Hepatocyte (in vitro differentiated cells): Measurements from ENCODE around the gene SULT1A2. TPM values are rescaled to one million over a fixed set of nuclear protein-coding genes. Genes with fewer than 3 reads are reported as not detected.
"Not testable (repeated sequence)": the region's sequence is repeated elsewhere in the genome, so short reads cannot be mapped to it uniquely, and the experiment has no call there.

Source experiments
- DNase-seq: peaks from one replicate; pipeline ENCODE4 v3.0.0-alpha.2; 2016; ENCODE audit warnings: low spot score
- H2AFZ ChIP-seq: fragments of 200-600 bp; sonication (generic); 2 replicates; pipeline ENCODE4 v1.6.0; 2016; ENCODE audit warnings: antibody characterized with exemption, mild to moderate bottlenecking
- H3K27ac ChIP-seq: fragments of 200-600 bp; sonication (generic); 2 replicates; pipeline ENCODE4 v1.5.1; 2016; ENCODE audit warnings: mild to moderate bottlenecking
- H3K27me3 ChIP-seq: fragments of 200-600 bp; sonication (generic); 2 replicates; pipeline ENCODE4 v1.6.1; 2016
- H3K36me3 ChIP-seq: fragments of 200-600 bp; sonication (generic); replicated peaks from 2 replicates; pipeline ENCODE4 v1.5.1; 2016; ENCODE audit warnings: low read depth; ENCODE audit not compliant: insufficient read depth
- H3K4me1 ChIP-seq: fragments of 200-600 bp; sonication (generic); 2 replicates; pipeline ENCODE4 v1.5.1; 2016; ENCODE audit warnings: mild to moderate bottlenecking, moderate library complexity; ENCODE audit not compliant: insufficient read depth
- H3K4me2 ChIP-seq: fragments of 200-600 bp; sonication (generic); 2 replicates; pipeline ENCODE4 v1.6.0; 2016
- H3K4me3 ChIP-seq: fragments of 200-600 bp; sonication (generic); 2 replicates; pipeline ENCODE4 v1.5.1; 2016; ENCODE audit warnings: mild to moderate bottlenecking
- H3K79me2 ChIP-seq: fragments of 200-600 bp; sonication (generic); 2 replicates; pipeline ENCODE4 v1.6.0; 2017; ENCODE audit warnings: mild to moderate bottlenecking
- H3K9me2 ChIP-seq: fragments of 200-600 bp; sonication (generic); replicated peaks from 2 replicates; pipeline ENCODE4 v1.6.0; 2017; ENCODE audit warnings: mild to moderate bottlenecking; ENCODE audit not compliant: insufficient read depth
- H3K9me3 ChIP-seq: fragments of 200-600 bp; sonication (generic); 2 replicates; pipeline ENCODE4 v1.5.1; 2016; ENCODE audit warnings: low read depth, mild to moderate bottlenecking
- H4K20me1 ChIP-seq: fragments of 200-600 bp; sonication (generic); 2 replicates; pipeline ENCODE4 v1.6.0; 2016; ENCODE audit warnings: mild to moderate bottlenecking; ENCODE audit not compliant: insufficient read depth, poor library complexity, severe bottlenecking
- CTCF ChIP-seq: fragments of 200-600 bp; sonication (generic); IDR thresholded peaks from 2 replicates; pipeline ENCODE4 v1.5.1; 2016; ENCODE audit warnings: antibody characterized with exemption, mild to moderate bottlenecking; ENCODE audit not compliant: poor library complexity
- EZH2 ChIP-seq: fragments of 200-600 bp; sonication (generic); IDR thresholded peaks from 2 replicates; pipeline ENCODE4 v1.6.1; 2016; ENCODE audit warnings: antibody characterized with exemption, mild to moderate bottlenecking, borderline replicate concordance
- EZH2phosphoT487 ChIP-seq: fragments of 200-600 bp; sonication (generic); IDR thresholded peaks from one replicate; pipeline ENCODE4 v1.6.1; 2018; ENCODE audit warnings: antibody characterized with exemption, mild to moderate bottlenecking, low read depth, moderate library complexity; ENCODE audit not compliant: unreplicated experiment, severe bottlenecking
- WGBS: methylation state at CpG from one replicate; pipeline ENCODE4 v1.1.6; 2016; ENCODE audit warnings: low lambda C conversion rate; ENCODE audit errors: missing lambda C conversion rate; 5-methylcytosine and 5-hydroxymethylcytosine counted together
- polyA plus RNA-seq: library from polyadenylated mRNA; unstranded; fragments of >200 nt; fragmentation: Nextera tagmentation; extraction: Ambion mirVana; gene quantifications from 2 replicates; pipeline ENCODE4 v1.2.1, GENCODE V29; 2016
- total RNA-seq: library from RNA; depleted of rRNA; stranded (reverse); fragments of >200 nt; gene quantifications from 2 replicates; pipeline ENCODE4 v1.2.3, GENCODE V29; 2014

SULT1A2 gene
- total and polyA plus RNA-seq, 2 experiments from 2014 or later, result 1.8 to 3.6 TPM

- Histone ChIP-seq H3K9me3 (no peaks in the 10 kb centered on the region), H3K36me3 (no peaks in the 10 kb centered on the region), H3K79me2 (peaks cover 47% of the 10 kb centered on the region), H2AFZ (no peak overlapping the region), H3K9me2 (no peaks in the 10 kb centered on the region), H3K4me3 (no peak overlapping the region), H3K4me2 (no peak overlapping the region), H3K27me3 (no peaks in the 10 kb centered on the region), H3K27ac (no peak overlapping the region), H4K20me1 (no peaks in the 10 kb centered on the region), H3K4me1 (peaks cover 11% of the 10 kb centered on the region)
- no peak for DNase-seq
- WGBS, result 90% methylated on average over 5 of the region's 5 CpGs
- TF ChIP-seq EZH2 (no peak), CTCF (no peak), EZH2phosphoT487 (no peak)
Observed at GRCh38 chr16:28569021-28569420, 27.8 kb downstream of the SULT1A2 start.

GRCh38 chr16:28567292-28567691 is 29.6 kb downstream of the SULT1A2 start:
- Histone ChIP-seq H3K4me1 (peaks cover 2% of the 10 kb centered on the region), H2AFZ (no peak overlapping the region), H3K27ac (no peak overlapping the region), H3K27me3 (no peaks in the 10 kb centered on the region), H3K9me2 (no peaks in the 10 kb centered on the region), H3K79me2 (peaks cover 58% of the 10 kb centered on the region), H3K9me3 (no peaks in the 10 kb centered on the region), H4K20me1 (no peaks in the 10 kb centered on the region), H3K4me3 (no peak overlapping the region), H3K36me3 (no peaks in the 10 kb centered on the region), H3K4me2 (no peak overlapping the region)
- no peak for TF ChIP-seq EZH2
- no peak for TF ChIP-seq CTCF
- TF ChIP-seq EZH2phosphoT487, result no peak
- WGBS, result 98% methylated on average over 2 of the region's 2 CpGs
- DNase-seq, result no peak

GRCh38 chr16:28566233-28566925 is 30.5 kb downstream of the SULT1A2 start:
- not testable (repeated sequence) for DNase-seq, H3K27ac ChIP-seq, H2AFZ ChIP-seq, H3K4me2 ChIP-seq, H4K20me1 ChIP-seq, H3K9me3 ChIP-seq, H3K9me2 ChIP-seq, H3K36me3 ChIP-seq, H3K4me3 ChIP-seq, H3K4me1 ChIP-seq, H3K27me3 ChIP-seq
- 98% methylated on average over 4 of the region's 4 CpGs for WGBS
- H3K79me2 ChIP-seq, result peaks cover 58% of the 10 kb centered on the region

- peaks cover 12% of the 10 kb centered on the region for H3K4me1 ChIP-seq
- H2AFZ ChIP-seq, result no peak overlapping the region
- H3K4me3 ChIP-seq, result no peak overlapping the region
- H3K79me2 ChIP-seq, result peaks cover 50% of the 10 kb centered on the region
- DNase-seq, result no peak
- TF ChIP-seq EZH2 (no peak), CTCF (no peak), EZH2phosphoT487 (no peak)
- H3K9me2 ChIP-seq, result no peaks in the 10 kb centered on the region
- no peaks in the 10 kb centered on the region for H4K20me1 ChIP-seq
- 91% methylated on average over 6 of the region's 6 CpGs for WGBS
- H3K4me2 ChIP-seq, result no peak overlapping the region
- H3K9me3 ChIP-seq, result no peaks in the 10 kb centered on the region
- no peaks in the 10 kb centered on the region for H3K27me3 ChIP-seq
- no peak overlapping the region for H3K27ac ChIP-seq
- H3K36me3 ChIP-seq, result no peaks in the 10 kb centered on the region
Observed at GRCh38 chr16:28563218-28563617, 33.6 kb downstream of the SULT1A2 start.
